CMK (cell line): ENCODE results near the gene PCYT2.

Experiments
- DNase-seq: peaks from one replicate; pipeline ENCODE4 v3.0.0-alpha.2; 2010; ENCODE audit warnings: low read depth

Gene PCYT2

DNA sequence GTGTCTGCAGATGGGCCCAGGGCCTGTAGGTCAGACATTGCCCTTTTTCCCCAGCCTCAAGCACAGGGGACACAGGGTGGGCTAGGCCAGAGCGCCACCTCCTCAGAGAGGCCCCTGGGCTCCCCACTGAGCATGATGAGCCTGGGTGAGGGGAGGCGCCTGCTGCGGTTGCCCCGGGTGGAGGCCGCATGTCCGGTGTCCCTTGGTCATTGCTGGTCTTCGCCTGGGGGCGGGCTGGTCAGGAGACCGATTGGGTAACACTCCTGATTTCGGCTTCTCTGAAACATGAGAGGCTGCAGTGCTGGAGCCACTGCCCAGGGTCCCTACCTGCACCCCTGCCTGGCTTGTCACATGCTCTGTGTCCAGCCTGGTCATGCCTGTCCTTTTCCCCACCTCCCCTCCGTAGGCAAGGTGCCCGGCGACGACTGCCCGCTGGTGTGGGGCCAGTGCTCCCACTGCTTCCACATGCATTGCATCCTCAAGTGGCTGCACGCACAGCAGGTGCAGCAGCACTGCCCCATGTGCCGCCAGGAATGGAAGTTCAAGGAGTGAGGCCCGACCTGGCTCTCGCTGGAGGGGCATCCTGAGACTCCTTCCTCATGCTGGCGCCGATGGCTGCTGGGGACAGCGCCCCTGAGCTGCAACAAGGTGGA is 11.6 kb downstream of the PCYT2 start:
- no peak for DNase-seq

DNA sequence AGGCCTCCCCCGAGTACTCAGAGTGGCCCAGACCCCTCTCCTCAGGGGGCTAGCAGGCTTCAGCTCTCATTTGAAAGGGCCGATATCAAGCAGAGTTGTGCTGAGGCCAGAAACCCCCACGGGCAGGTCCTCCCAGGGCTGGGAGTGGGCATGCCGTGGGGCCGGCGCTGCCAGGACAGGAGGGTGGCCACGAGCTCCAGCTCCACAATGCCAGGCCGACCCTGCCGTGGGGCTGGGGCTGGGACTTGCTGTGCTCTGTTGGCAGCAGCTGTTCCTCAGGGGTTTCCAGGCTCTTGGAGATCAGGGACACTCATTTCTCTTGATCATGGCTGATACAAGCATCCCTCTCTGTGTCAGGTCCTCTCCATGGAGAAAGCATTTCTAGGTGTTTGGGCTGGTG is 12.3 kb downstream of the PCYT2 start:
- DNase-seq, result no peak

DNA sequence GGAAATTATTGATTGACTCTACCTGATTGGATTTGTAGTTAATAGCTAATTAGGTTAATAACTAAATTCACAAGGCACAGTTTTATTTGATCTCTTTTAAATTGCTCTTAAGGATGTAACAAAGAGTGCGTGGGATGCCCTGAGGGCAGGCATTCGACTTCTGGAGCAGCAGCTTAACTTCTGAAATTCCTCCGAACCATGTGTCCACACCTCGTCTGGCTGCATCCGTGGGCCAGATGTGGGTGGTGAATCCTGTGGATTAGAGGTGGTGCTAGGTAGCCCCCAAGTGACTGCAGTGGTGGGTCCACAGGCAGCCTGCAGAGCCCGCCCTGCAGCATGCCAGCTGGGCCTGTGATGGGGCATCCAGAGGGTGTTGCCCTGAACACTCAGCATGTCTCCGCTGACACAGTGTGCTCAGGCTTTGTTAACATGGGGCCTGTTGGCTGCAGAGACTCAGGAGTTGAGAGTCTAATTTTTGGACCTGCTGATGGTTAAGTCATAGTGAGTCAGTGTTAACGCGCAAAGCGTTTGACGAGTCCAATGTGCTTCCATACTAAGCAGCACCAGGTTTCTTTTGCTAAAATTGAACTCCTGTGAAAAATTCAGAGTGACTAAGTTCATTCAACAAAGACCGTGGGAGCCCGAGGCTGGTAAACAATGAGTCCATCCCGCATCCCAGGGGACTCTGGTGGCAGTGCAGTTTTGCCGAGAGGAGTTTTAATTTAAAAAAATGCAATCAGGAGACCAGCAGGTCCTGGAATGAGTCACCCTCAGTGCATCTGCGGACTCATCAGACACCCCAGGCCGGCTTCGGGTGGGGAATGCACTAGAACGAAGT is 13.0 kb downstream of the PCYT2 start:
- DNase-seq, result no peak

DNA sequence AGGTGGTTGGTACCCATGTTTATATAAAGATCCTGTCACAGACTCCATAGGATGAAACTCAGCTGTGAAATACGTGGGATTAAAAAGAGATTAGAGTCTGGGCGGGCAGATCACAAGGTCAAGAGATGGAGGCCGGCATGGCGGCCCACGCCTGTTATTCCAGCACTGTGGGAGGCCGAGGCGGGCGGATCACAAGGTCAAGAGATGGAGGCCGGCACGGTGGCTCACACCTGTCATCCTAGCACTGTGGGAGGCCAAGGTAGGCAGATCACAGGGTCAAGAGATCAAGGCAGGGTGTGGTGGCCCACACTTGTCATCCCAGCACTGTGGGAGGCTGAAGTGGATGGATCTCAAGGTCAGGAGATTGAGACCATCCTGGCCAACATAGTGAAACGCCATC is 15.8 kb downstream of the PCYT2 start:
- no peak for DNase-seq

DNA sequence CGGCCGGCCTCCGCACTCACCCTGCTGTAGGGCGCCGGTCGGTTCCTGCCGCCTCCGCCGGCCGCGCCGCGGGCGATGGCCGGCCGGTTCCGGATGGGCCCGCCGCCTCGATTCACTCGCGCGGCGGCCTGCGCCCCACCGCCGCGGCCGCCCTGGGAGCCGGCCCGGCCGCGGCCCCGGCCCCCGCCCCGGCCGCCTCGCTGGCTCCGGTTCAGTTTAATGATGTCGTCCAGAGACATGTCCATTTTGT is 20.0 kb downstream of the PCYT2 start:
- DNase-seq, result no peak

DNA sequence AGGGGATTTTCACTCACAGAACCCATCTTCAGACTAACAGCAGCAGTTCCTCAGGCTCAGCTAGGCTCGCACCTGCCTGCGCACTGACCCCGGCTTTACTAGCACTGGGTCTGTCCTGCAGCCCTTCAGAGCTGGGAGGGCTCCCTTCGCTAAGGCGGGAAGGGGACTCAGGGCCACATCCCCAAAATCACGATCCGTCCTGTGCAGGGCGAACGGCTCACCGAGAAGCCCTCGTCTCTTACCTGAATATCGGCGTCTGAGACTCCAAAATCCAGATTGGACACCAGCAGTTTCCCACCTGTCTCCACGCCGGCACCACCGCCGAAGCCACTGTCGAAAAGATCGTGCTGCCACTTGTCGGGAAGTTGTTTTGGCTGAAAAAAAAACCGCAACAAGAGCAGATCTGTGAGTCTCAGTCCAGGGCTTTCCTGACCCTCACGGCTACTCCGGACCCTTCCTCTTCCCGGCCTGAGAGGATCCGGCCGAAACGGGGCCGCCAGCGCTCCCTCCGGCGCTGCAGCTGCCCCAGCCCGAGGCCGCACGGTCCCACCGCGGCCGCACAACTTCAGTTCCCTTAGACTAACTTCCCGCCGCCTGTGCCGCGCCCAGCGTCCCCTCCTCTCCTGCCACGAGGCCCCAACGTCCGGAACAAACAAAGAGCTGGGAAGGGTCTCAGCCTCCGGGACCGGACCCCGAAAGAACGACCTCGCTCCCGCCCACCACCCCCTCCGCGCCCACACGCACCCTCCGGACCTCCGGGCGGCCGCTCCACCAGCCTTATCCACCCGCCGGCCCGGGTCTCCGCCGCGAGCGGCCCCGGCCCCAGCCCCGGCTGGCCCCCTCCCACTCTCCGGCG is 20.5 kb downstream of the PCYT2 start:
- no peak for DNase-seq

DNA sequence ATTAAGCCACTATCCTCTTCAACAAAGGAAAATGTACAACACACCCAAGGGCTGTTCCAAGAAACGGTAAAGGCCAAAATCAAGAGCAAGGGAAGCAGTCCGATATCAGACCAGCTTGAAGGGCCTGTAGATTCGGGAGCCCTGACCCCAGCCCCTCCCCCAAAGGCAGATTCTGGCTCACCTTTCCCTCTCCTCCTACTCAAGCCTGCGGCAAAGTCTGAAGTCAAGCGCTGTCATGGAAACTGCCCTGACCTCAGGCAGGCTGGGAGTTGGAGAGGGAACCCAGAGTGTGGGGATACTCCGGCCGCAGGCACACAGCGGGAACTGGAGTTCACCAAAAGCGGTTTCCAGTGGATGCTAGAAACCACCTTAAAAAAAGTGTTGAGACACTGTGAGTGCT is 21.6 kb downstream of the PCYT2 start:
- no peak for DNase-seq

DNA sequence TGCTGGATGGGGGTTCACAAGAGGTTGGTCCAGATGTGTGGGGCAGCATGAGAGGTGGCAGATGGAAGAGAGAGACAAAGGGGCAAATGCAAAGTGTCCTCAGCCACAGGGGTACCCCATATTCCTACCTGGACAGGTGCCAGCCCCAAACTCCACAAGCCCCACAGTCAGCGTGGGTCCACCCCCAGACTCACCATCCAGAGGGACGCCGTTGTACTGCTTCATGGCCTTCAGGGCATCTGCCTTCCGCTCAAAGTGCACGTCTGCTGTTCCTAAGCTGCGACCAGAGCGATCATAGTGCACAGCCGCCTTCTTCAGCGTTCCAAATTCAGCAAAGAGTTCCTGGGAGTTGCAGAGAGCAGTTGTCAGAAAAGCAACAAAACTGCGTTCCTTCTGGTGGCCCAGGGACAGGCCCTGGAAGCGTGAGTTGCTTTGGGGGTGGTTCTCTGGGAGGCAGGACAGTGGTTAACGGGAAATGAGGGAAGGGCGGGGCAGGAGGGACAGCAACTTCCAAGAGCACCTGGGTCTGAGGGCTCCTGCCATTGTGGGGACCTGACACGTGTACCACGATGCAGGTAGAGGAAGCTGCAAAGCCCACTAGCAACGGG is 22.1 kb downstream of the PCYT2 start:
- no peak for DNase-seq

DNA sequence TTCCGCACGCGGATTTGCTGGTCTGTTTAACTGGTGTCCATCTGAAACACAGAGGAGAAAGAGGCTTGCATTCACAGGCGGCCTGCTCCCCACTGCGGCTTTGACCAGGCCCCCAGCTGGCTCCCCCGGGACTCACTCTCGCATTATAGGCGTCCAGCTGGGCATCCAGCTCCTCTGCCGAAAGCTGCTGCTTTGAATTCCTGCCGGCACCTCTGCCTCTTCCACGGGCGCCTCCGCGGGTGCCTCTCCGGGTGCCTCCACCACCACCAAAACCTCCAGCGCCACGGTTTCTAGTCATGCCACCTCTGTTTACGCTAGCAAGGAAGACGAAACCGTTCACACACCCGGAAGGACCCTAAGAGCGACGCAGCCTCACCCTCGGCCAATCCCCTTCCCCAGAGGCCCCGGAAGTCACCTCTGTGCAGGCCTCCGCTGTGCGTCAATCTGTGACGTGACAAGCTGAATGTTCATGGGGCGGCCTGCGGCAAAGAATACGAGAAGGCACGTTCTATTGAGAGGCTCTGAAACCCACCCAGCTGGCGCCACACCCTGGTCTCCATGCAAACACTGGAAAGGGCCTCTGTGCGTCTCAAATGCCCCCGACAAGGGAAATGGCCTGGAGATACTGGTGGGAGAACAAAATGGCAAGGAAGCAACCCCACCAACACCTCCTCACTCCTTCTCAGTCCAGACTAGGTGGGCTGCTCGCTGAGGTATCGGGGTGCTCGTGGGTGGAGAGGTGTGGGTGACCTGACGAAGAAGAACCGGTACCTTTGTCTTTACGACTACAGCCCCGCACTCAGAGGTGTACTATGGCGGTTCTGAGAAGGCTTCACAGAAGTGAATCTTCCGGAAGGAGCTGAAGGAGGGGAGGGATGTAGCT is 22.9 kb downstream of the PCYT2 start:
- no peak for DNase-seq

DNA sequence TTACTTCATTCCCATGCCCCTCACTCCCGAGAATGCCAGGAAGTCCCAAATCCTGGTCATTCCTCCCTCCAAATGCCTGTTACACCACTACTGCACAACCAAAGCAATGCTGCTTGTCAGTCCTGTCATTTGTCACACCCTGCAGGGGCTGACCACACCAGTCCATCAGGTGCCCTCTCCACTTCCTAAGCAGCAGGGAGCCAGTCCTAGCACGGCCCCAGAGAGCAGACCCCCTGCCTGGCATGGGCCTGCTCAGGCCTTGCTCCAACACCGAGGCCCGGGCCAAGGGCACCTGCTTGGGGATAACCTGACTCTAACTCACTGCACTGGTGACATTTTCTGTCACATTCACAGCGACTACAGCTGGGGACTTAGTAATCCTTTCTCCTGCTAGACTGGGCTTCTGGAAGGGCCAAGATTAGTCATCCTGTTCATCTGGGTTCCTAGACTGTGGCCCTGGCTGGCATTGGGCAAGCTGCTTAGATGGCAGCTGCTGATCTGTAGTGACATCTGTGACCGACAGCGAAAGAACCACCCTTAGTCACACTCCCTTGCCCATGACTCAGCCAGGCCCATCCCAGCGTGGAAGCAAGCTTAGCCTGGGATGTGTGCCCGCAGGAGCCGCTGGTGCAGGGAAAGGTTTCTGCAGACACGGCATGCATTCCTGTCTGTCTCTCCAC is 25.2 kb downstream of the PCYT2 start:
- DNase-seq, result no peak

DNA sequence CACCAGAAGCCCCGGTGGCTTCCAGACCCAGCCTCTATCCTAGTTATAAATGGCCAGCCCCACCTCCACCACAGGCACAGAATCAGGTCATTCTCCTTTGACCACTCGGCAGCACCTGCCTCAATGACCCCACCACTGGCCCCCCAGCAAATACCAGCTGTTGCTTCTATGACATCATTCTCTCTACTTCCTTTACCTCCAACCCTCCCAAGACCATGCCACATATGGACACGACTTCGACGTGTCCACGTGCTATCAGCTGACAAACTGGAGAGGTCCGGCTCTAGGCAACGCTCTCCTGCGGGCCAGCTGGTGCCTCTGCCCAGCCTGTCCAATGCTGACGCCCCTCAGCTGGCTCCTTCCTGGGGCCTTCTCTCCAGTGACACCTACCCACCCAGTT is 25.7 kb downstream of the PCYT2 start:
- DNase-seq, result no peak

DNA sequence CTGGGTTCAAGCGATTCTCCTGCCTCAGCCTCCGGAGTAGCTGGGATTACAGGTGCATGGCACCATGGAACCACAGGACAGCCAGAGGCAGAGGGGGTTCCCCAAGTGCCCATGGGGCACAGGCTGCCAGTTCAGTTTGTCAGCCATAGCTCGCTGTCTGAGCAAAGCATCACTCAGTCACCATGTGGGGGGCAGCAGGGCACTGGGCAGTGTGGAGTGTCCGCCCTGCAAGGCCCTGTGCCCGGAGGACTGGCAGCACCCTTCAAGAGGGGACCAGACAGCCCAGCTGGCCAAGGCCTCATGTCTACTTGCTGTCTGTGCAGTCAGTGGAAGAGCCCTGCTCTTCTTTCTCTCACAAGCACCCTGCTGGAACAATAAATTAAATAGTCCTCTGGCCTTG is 26.2 kb downstream of the PCYT2 start:
- DNase-seq, result no peak

DNA sequence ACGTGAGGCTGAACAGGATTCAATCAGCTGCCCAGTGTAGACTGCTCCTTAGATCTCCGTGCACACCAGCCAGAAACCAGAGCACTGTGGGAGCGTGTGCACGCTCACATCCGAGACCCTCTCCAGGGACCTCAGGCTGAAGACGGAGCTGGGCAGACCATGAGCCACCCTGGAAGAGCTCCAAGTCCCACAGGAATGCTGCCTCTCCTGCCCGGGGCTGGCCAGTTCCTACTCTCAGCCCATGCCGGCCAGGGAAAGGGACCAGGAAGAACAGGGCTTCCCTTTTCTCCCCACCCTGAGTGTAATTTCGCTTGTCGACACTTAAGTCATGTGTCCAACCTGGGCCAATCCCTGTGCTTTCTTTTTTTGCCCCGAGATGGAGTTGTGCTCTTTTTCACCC is 26.7 kb downstream of the PCYT2 start:
- DNase-seq, result no peak

DNA sequence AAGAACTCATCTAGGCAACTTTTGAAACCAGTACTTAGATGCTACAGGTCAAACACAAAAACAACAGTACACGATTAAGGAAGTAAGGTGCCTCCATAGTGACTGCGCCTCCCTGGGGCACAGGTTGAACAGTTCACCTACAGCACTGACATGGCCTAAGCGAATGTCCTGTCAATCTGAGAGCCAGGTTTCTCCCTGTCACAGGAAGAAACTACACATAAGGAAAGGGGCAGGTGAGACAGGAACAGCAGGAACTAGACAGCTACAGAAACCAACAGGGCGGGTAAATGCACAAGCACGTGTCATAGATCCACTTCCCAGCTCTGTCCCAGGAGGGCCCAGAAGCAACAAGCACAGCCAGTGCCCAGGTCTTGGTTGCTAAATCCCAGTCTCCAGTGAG is 32.1 kb downstream of the PCYT2 start:
- DNase-seq, result no peak

DNA sequence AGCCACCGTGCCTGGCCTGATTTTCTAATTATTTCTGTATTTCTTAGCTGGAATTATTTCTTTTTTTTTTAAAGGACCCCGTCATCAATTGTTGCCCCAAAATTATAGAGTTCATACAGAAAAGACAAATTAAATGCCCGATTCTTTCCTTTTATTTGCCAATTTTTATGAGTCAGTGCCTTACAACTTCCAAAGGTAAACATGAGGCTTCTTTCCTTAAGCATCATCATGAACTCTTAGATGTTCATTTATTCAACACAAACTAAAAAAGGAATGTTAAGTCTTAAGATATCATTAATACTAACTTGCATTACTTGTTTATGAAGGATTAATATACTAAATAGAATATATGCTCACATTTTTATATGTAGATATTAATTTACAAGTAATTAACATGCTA is 32.9 kb downstream of the PCYT2 start:
- no peak for DNase-seq

DNA sequence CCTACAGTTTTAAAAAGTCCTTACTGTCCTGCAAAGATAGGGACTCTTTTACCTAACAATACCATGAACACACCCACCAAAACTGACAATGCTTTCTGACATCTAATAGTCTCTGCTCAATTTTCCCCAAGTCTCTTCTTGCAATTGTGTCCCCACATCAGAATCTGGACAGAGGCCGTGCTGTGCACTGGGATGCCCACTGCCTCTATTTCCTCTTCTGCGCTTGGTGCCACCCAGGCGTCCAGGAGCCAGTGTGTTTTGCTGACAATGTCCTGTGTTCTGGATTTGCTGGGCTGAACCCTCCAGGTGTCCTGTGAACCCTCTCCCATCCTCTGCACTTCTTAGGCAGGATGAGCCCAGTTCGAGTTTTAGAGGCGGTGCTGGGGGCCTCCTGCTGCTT is 33.6 kb downstream of the PCYT2 start:
- no peak for DNase-seq

DNA sequence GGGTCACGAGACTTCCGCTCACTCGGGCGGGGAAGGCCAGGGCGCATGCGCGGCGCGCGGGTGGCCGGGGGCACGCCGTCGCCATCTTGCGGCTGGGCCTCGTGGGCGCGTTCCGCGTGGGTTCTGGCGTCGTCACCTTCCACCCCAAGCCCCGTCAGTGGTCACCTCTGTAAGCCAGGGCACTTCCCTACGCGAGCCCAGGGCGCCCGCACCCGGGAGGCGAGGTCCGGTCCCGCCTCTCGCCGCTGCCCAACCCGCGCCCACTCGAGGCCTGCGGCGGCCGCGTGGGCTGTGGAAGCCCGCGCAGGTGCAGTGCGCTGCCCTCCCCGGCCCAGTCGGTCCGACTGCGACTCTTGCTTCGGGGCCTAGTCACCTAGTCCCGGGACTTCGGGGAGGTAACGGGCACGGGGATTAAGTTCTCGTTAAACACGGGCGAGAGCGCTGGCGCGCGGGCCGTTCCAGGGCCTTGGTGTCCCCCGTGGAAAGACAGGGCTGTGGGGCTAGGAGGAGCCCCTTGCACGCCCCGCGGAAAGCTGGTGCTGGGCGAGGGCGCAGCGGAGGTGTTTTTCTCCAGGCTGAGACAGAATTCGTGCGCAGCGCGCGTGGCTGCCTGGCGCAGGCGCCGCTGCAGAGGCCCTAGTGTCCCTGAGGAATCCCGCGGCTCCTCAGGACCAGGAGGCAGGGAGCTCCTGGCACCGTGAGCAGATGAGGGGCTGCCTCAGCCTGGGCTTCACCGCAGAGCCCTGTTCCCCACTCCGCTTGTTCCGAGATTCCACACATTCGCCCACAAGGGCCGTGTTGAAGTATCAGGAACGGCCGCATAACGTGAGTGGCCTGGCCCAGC is 39.6 kb downstream of the PCYT2 start:
- peak; percentile 85 for DNase-seq

DNA sequence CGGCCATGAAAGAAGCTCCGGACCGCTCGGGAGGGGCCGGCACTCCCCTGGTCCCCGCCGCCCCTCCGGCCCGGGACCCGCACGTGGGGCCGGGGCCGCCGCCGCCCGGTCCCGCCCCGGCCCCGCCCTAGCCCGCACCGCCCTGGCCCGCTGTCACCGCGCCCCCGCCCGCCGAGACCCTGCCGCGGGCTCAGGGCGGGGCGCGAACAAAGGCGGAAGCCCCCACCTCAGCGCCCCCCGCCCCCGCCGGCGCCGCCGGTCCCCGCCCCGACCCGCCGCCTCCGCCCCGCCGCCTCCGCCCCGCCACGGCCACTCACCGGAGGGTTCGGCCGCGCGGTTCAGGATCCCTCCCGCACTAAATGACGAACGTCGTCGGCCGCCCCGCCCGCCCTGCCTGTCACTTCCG is 40.2 kb downstream of the PCYT2 start, which contains the start of gene ARHGDIA:
Gene ARHGDIA, minus strand, starts transcription at position 357 of the 406 bp plus-strand sequence. CDS start 1,407 bp downstream, outside the sequence.
- DNase-seq, result no peak

DNA sequence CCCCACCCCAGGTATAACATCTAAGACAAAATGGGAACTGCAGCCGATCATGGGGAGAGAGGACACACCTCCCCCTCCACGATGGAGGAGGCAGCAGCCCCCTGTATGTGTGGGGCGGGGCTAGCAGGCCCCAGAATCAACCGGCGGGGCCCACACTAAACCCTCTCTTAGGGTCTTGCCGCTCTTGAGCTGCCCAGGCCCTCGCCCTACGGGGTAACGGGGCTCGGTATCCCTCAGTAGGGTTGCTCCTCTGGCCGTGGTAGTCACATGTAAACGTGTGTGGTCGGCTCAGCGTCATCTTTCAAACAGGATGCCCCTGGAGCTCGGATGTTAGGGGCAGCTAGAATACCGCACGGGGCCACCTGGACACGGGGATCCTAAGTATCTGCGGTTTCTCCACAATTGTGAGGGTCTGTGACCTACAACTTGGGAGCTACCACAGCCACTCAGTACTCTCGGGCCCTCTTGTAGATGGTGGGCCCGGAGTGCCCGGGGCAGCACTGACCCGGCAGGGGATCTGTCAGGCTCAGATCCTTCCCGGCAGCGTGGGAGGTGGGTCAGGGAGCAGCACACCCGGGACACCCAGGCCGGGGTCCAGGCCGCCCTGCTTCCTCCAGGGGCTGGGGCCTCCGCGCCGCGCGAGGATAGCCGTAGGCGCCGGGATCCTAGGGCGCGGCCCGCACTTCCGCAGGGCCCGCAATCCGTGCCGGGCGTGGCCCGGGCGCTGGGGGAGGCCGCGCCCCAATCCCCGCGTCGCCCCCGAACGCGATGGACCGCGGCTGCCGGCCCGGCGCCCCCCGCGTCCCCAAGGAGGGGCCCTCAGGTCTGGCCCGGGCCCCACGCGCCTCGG is 40.8 kb downstream of the PCYT2 start:
- no peak for DNase-seq
